ENCODE data around the gene DCDC2C.

Gene DCDC2C

GRCh38 chr2:3848776-3849175, 145.4 kb downstream of the DCDC2C start:
- Mint-ChIP-seq H3K4me3 (no peak overlapping the region), H3K9me3 (peaks cover 13% of the 10 kb centered on the region), H3K4me1 (no peaks in the 10 kb centered on the region), H3K27me3 (peaks cover 3% of the 10 kb centered on the region), H3K27ac (no peak overlapping the region), H3K36me3 (no peaks in the 10 kb centered on the region)
- DNase-seq (ENCODE audit: low spot score in 2 of 2) (no peak), ATAC-seq (ENCODE audit: low read depth) (no peak)

- no peak overlapping the region for H3K4me3 Mint-ChIP-seq
These were observed 145.8 kb downstream of the DCDC2C start for GRCh38 chr2:3849213-3849612.

GRCh38 chr2:3857576-3857975, 154.2 kb downstream of the DCDC2C start:
- H3K4me3 Mint-ChIP-seq: no peak overlapping the region
- ATAC-seq (ENCODE audit: low read depth) (no peak), DNase-seq (ENCODE audit: low spot score in 2 of 2) (no peak)
- no peaks in the 10 kb centered on the region for H3K36me3 Mint-ChIP-seq
- H3K27ac Mint-ChIP-seq: no peak overlapping the region
- no peaks in the 10 kb centered on the region for H3K27me3 Mint-ChIP-seq
- H3K9me3 Mint-ChIP-seq: peaks cover 10% of the 10 kb centered on the region
- H3K4me1 Mint-ChIP-seq: no peaks in the 10 kb centered on the region

More at GRCh38 chr2:3849213-3849612, 145.8 kb downstream of the DCDC2C start:
- Mint-ChIP-seq H3K27me3 (peaks cover 3% of the 10 kb centered on the region), H3K4me1 (no peaks in the 10 kb centered on the region), H3K27ac (no peak overlapping the region), H3K9me3 (peaks cover 13% of the 10 kb centered on the region), H3K36me3 (no peaks in the 10 kb centered on the region)
- DNase-seq (ENCODE audit: low spot score in 2 of 2): no peak
- no peak for ATAC-seq (ENCODE audit: low read depth)

GRCh38 chr2:3864943-3865865, 161.8 kb downstream of the DCDC2C start:
- peaks cover 1% of the 10 kb centered on the region for H3K27me3 Mint-ChIP-seq
- no peaks in the 10 kb centered on the region for H3K36me3 Mint-ChIP-seq
- no peak overlapping the region for H3K27ac Mint-ChIP-seq
- no peaks in the 10 kb centered on the region for H3K9me3 Mint-ChIP-seq
- ATAC-seq (ENCODE audit: low read depth) (no peak), DNase-seq (ENCODE audit: low spot score in 2 of 2) (no peak)
- no peaks in the 10 kb centered on the region for H3K4me1 Mint-ChIP-seq
- no peak overlapping the region for H3K4me3 Mint-ChIP-seq

GRCh38 chr2:3867469-3867868, 164.1 kb downstream of the DCDC2C start:
- Mint-ChIP-seq H3K36me3 (no peaks in the 10 kb centered on the region), H3K4me1 (no peaks in the 10 kb centered on the region), H3K4me3 (no peak overlapping the region), H3K9me3 (no peaks in the 10 kb centered on the region), H3K27me3 (peaks cover 1% of the 10 kb centered on the region), H3K27ac (no peak overlapping the region)
- DNase-seq (ENCODE audit: low spot score in 2 of 2) (no peak), ATAC-seq (ENCODE audit: low read depth) (no peak)

- Mint-ChIP-seq H3K4me1 (no peaks in the 10 kb centered on the region), H3K27me3 (peaks cover 1% of the 10 kb centered on the region), H3K9me3 (no peaks in the 10 kb centered on the region), H3K27ac (no peak overlapping the region), H3K36me3 (no peaks in the 10 kb centered on the region), H3K4me3 (no peak overlapping the region)
- ATAC-seq (ENCODE audit: low read depth) (no peak), DNase-seq (ENCODE audit: low spot score in 2 of 2) (no peak)
These were observed 164.8 kb downstream of the DCDC2C start for GRCh38 chr2:3868012-3868805.

GRCh38 chr2:3870222-3870621, 166.8 kb downstream of the DCDC2C start:
- H3K4me1 Mint-ChIP-seq: no peaks in the 10 kb centered on the region
- DNase-seq (ENCODE audit: low spot score in 2 of 2) (no peak), ATAC-seq (ENCODE audit: low read depth) (no peak)
- H3K4me3 Mint-ChIP-seq: no peak overlapping the region
- H3K27me3 Mint-ChIP-seq: no peaks in the 10 kb centered on the region
- H3K9me3 Mint-ChIP-seq: no peaks in the 10 kb centered on the region
- H3K27ac Mint-ChIP-seq: no peak overlapping the region
- no peaks in the 10 kb centered on the region for H3K36me3 Mint-ChIP-seq

GRCh38 chr2:3871002-3871401, 167.6 kb downstream of the DCDC2C start:
- Mint-ChIP-seq H3K4me3 (no peak overlapping the region), H3K9me3 (no peaks in the 10 kb centered on the region), H3K27ac (no peak overlapping the region), H3K27me3 (no peaks in the 10 kb centered on the region), H3K4me1 (no peaks in the 10 kb centered on the region), H3K36me3 (no peaks in the 10 kb centered on the region)
- DNase-seq (ENCODE audit: low spot score in 2 of 2) (no peak), ATAC-seq (ENCODE audit: low read depth) (no peak)

GRCh38 chr2:3872451-3872850, 169.1 kb downstream of the DCDC2C start:
- no peaks in the 10 kb centered on the region for H3K36me3 Mint-ChIP-seq
- no peak overlapping the region for H3K27ac Mint-ChIP-seq
- ATAC-seq (ENCODE audit: low read depth) (no peak), DNase-seq (ENCODE audit: low spot score in 2 of 2) (no peak)
- no peaks in the 10 kb centered on the region for H3K27me3 Mint-ChIP-seq
- H3K9me3 Mint-ChIP-seq: no peaks in the 10 kb centered on the region
- no peaks in the 10 kb centered on the region for H3K4me1 Mint-ChIP-seq
- H3K4me3 Mint-ChIP-seq: no peak overlapping the region

- DNase-seq (ENCODE audit: low spot score in 2 of 2) (no peak), ATAC-seq (ENCODE audit: low read depth) (no peak)
- Mint-ChIP-seq H3K36me3 (no peaks in the 10 kb centered on the region), H3K27ac (no peak overlapping the region), H3K4me3 (no peak overlapping the region), H3K4me1 (no peaks in the 10 kb centered on the region), H3K27me3 (peaks cover 2% of the 10 kb centered on the region), H3K9me3 (no peaks in the 10 kb centered on the region)
These were observed 170.5 kb downstream of the DCDC2C start for GRCh38 chr2:3873899-3874298.

- Mint-ChIP-seq H3K36me3 (no peaks in the 10 kb centered on the region), H3K27ac (no peak overlapping the region), H3K27me3 (peaks cover 7% of the 10 kb centered on the region), H3K4me1 (no peaks in the 10 kb centered on the region), H3K4me3 (no peak overlapping the region), H3K9me3 (peaks cover 4% of the 10 kb centered on the region)
- ATAC-seq (ENCODE audit: low read depth) (no peak), DNase-seq (ENCODE audit: low spot score in 2 of 2) (no peak)
These were observed 172.8 kb downstream of the DCDC2C start for GRCh38 chr2:3876221-3876620.

- ATAC-seq (ENCODE audit: low read depth): no peak
- Mint-ChIP-seq H3K27ac (no peak overlapping the region), H3K9me3 (peaks cover 5% of the 10 kb centered on the region), H3K36me3 (no peaks in the 10 kb centered on the region), H3K4me3 (no peak overlapping the region), H3K4me1 (no peaks in the 10 kb centered on the region), H3K27me3 (peaks cover 8% of the 10 kb centered on the region)
- no peak for DNase-seq (ENCODE audit: low spot score in 2 of 2)
These were observed 173.3 kb downstream of the DCDC2C start for GRCh38 chr2:3876685-3877084.

- Mint-ChIP-seq H3K4me1 (no peaks in the 10 kb centered on the region), H3K9me3 (peaks cover 13% of the 10 kb centered on the region), H3K36me3 (no peaks in the 10 kb centered on the region), H3K4me3 (no peak overlapping the region), H3K27me3 (peaks cover 4% of the 10 kb centered on the region), H3K27ac (no peak overlapping the region)
- ATAC-seq (ENCODE audit: low read depth): no peak
- DNase-seq (ENCODE audit: low spot score in 2 of 2): no peak
These were observed 182.6 kb downstream of the DCDC2C start for GRCh38 chr2:3885629-3886628.
